Fibroblast of skin of left biceps (primary cell): ENCODE results near the gene CDX1.

ENCODE experiments used
- DNase-seq, 2 experiments: peaks; one replicate each; pipeline ENCODE4 v3.0.0-alpha.2; 2013; ENCODE audit warnings: low read depth in 2 of 2

CDX1 gene

DNA sequence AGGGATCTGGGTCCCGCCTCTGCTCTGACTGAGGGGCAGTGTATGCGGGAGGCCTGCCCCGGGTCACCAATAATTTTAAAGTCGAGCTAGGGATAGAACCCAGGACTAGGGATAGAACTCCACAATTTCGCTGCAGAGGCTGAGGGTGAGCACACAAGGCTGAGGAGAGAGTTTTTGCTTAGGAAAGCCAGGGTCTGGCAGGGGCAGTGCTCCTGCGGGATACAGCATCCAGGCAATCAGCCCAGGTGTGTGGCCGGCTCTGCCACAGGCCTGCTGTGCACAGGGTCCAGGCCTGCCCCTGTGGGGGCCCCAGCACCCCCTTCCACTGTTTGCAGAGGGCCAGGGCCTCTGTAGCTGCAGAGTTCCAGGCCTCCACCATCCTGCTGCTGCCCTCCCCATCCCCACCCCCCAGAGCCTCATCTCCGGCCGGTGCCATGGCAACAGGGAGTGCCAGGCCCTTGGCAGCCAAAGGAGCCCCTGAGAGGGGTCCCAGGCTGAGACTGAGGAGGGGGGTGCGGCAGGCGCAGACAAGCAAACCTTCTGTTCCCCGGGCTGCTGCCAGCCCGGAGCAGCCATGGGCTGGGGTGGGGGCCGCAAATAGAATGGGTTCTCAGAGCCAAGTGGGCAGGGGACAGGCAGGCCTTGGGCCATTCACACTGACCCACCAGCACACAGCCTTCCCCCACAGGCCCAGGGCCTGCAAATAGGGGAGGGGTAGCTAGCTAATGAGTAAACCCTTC, 19.5 kb upstream of the CDX1 start:
- no peak for DNase-seq

DNA sequence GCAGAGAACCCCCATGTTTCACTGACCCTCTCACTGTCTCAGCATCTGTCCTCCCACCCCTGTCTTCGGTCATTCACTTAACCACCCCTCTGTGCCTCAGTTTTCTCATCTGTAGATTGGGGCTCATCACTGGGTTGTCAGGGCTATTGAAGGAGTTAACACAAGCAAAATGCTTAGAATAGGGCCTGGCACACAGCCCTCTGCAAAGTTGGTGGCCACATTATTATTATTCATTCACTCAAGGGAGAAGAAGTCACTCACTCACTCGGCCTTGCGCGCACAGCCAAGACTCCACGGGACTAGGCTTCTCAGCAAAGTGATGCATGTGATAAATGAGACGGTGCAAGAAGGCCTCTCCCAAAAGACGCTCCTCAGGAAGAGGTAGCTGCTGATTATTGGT, 18.9 kb upstream of the CDX1 start:
- no peak for DNase-seq

DNA sequence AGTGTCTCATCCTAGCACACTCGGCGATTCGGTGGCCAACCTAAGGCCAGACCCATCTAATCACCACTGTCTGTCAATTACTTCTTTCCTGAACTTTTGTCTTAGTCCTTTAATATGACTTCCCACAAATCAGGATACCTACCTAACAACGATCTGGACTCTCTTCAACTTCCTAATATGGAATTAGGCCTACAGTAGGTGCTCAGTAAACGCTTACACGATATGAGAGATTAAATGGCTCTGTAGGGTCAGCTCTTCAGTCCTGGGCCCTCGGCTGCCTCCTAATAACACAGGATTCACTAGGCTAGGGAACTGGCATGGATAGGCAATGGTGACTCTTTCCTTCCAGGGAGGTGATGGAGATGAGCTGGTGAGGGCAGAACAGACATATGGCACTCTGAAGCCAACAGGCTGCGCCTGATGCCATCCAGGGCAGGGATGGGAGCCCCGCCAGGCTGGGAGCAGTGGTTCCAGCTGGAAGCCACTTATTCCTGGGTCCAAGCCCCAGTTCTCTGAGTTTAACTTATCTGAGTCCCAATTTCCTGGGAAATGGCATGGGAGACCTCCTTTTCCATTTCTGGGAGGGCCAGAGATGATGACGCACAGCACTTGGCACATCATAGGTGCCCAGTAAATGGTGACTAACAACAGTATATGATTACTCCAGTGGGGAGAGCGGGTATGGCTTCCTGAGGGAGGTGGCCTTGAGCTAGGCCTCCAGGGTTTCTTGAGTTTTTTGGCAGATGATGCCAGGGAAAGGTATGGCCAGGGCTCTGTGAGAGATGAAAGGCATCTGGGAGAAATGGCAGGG, 18.3 kb upstream of the CDX1 start:
- no peak for DNase-seq

DNA sequence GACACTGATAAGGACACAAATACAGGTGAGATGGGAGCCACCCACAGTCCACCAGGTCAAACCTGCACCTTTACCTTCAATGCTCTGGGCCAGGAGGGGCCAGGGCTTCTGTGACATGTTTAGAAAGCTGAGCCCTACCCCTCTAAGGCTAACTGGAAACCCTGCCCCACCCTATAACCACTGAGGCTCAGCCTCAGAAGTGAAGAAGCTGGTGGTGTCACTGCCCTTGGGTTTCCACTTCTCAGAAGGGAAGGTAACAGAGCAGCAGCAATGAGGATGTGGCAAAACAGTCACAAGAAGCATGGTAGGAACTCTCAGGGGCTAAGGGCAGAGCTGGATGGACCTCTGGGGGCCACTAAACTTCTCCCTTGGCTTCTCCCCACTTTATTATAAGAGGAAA, 17.0 kb upstream of the CDX1 start:
- no peak for DNase-seq

DNA sequence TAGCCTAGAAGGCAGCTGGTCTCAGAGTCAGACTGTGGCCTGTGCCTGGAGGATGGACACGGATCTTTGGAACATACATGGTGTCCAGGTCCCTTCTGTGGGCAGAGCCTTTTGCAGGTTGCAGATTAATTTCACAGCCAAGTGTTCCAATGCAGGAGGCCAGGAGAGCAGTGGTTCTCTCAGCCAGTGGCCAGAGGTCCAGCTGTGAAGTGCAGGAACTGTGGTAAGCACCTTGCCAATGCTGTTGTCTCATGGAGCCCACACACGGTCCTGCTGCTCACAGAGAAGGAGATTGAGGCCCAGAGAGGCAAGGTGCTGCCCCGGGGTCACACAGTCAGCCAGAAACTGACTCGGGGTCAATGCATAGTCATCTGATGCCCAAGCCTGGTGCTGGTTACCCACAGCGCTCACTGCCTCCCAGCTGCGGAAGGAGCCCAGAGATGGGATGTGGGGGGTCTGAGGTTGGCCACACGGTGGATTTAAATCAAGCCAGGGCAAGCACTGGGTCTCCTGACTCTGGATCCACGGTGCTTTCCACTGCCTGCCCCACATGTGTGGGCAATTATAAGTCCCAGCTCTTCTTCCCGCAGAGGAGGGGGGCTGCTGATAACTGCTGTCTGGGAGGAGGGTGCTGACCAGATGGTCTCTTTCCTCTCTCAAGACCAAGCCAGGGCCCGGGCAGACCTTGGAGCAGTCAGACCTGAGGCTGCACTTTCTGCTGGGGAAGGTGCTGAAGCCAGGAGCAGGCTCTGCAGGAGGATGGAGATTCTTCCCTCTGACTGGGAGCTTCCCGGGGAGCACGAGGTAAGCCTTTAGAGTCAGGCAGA, 13.7 kb upstream of the CDX1 start:
- DNase-seq, result no peak

DNA sequence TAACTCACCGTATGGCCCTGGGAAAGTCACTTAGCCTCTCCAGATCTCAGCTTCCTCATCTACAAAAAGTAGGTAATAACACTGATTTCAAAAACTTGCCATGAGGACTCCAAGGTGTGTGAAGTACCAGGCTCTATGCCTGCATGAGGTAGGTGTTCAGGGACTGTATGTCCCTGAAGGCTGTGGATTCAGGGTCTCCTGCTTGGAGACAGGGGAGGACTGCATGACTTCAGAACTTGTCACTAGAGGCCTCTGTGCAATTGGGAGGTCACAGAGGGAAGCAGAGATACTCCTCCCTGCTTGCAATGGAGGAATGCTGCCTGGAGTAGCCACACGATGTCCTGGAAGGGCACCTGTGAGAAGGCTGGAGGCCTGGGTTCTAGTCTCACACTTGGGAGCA, 13.1 kb upstream of the CDX1 start:
- no peak for DNase-seq

DNA sequence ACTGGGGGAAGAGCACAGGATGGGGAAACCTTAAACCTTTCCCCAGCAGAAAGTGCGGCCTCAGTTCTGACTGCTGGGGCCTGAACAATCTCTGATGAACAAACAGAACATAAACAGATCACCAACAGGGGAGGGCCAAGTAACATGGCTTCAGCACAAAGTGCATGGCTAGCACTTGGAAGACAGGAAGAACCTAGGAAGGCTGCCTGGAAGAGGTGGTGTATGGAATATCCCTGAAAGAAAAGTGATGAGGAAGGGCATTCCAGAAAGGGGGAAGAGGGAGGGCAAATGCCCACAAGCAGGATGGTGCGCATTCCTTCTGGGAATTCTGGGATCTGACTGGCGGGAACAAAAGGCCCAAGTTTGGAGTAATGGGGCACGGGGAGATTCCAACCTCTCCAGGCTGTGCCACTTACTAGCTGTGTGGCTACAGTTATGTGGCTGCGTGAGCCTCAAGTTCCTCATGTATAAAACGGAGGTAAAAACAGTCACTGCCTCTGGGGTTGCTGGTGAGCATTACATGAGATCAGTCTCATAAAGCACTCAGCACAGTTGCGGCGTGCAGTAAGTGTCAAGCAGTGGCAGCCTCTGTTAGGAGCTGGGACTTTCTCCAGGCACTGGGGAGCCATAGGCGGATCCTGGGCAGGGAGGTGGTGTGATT, 12.5 kb upstream of the CDX1 start:
- DNase-seq, result no peak

DNA sequence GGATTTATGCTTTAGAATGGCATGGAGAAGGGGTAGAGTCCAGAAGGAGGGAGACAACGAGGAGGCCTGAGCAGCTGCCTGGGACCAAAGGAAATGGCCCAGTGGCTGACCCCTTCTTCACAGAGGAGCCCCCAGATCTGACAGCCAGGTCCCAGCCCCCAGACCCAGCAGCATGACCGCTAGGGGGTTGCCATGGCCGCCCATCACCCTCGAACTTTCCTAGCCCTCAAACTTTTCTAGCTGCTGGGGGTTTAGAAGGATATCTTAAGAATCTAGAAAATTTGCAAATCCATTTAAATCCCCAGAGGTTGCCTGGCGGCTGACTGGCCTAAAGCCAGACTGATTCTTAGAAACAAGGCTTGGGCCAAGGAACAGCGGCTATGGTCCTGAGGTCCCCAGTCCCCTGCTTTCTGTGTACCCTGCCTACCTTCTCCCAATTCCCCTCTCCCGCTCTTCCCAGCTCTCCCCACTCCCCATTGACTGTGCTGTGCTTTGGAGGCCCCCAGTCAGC, 11.9 kb upstream of the CDX1 start:
- DNase-seq, result no peak

DNA sequence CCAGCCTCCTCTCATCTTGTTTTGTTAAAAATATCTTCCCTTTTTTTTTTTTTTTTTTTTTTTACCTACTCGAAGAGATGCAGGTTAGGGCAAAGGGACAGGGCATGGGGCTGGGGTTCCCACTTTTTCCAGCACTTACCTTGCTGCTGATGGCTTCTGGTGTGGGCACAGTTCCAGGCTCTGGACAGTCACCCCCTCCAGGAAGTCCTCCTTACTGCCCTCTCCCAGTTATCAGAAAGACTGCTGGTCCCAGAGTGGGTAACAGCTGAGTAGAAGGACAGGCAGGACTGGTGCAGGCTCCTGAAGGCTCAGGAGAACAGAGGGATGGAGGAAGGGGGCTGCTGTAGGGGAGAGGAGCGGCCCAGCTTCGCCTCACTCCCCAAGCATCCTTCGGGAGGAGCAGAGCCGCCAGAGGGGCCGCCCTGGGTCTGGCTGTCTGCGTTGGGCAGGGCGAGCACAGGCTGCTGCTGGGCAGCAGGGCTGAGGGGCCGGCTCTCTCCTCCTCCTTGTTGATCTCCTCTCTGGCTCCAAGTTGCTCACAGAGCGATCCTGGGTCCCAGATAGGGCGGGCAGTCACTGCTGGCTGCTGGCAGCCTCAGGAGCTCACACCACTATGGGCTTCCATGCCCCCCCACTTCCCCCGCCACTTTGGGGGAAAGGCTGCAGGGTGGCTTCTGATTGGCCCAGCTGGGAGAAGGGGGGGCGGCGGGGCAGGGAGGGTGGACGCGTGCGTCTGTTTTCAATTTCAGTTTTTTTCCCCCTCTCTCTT, 11.1 kb upstream of the CDX1 start, which contains the start of gene PDGFRB:
Gene PDGFRB (minus strand): TSS at position 588 of the 769 bp plus-strand sequence. CDS start 18,798 bp downstream, outside the sequence.
- DNase-seq, result peak; percentile 84 to 87

DNA sequence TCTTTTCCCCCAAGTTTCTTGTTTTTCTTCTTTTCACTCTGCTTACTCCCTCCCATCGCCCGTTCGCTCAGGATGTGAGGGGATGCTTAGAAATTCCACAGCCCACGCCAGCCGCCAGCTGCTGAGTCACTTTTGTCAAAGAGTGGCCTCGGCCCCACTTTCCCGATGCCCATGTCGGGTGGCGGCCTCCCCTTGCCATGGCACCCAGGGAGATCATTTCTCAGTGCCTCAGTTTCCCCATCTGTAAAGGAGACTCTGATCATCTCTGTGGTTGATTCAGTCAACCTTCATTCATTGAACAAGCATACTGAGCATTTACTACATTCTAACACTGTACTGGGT, 10.6 kb upstream of the CDX1 start:
- no peak for DNase-seq

DNA sequence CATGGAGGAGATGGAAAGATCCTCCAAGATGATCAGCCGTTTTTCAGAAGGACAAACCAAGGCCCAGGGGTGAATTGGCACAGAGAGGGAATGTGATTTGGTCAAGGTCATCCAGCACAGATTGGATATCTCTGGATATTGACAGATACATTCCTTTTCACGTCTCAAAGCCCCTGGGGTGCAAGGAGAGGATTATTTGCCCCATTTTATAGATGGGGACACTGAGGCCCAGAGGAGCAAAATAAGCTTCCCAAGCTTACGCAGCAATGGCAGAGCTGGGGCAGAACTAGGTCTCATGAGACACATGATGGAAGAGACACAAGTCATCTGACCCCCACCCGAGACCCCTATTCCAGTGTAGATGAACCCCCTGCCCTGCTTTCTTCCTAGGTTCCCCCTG, 10.0 kb upstream of the CDX1 start:
- no peak for DNase-seq

DNA sequence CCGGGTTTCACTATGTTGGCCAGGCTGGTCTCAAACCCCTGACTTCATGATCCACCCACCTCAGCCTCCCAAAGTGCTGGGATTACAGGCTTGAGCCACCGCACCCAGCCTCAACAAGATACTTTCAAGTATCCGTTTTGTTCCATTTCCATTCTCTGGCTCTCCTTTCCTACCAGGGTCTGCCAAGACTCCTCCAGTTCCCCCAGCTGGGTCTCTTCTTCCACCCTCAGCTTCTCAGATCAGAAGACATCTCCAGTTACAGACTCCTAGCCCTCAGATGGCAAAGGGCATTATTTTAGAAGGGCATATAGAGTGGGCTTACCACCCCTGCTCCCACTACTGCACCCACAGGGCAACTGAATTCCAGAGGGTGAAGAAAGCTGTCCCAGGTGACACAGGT, 9.4 kb upstream of the CDX1 start:
- DNase-seq, result no peak

DNA sequence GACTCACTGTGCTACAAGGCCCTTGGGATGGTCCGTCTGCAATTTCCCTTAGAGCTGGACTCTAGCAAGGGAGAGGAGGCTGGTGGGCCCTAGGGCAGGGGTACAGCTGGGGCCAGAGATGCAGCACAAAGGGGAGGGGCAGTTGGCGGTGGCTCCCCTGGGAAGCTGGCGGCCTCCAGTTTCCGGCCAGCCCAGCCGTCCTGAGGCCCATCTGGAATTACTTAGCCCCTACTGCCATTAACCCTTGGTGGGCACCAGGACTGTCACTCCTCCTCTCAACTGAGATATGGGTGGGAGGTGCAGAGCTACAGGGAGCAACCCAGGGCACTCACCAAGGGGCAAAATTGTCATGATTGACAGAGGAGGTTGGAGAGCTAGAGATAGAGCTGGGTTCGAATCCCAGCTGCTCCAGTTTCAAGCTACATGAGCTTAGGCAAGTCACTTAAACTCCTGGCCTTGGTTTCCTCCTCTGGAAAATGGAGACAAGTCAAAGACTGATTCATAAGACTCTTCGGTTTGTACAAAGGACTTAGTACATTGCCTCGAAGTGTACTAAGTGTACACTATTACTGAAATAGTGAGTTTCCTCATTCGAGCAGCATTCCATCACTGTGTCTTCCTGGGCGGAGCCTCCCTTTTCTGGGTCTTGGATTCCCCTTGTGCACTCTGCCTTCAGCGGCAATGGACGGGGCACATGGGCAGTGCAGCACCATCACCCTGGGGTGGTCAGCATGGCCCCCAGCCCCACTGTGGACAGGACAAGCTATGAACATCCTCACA, 8.2 kb upstream of the CDX1 start:
- DNase-seq, result no peak

DNA sequence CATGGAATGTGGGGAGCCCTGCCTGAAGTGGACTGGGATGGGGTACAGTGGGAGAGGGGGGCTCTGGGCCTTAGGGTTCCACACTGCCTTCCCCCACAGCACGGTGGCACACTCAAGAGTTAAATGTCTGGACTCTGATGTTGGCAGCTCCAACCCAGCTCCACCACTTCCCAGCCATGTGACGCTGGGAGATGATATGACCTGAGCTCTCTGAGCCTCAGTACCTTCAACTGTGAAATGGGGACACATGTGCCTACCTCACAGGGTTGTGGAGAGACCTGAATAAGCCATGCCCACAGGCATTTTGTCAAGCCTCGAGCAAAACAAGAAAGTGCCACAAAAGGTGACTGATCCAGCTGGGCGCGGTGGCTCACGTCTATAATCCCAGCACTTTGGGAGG, 7.5 kb upstream of the CDX1 start:
- no peak for DNase-seq

DNA sequence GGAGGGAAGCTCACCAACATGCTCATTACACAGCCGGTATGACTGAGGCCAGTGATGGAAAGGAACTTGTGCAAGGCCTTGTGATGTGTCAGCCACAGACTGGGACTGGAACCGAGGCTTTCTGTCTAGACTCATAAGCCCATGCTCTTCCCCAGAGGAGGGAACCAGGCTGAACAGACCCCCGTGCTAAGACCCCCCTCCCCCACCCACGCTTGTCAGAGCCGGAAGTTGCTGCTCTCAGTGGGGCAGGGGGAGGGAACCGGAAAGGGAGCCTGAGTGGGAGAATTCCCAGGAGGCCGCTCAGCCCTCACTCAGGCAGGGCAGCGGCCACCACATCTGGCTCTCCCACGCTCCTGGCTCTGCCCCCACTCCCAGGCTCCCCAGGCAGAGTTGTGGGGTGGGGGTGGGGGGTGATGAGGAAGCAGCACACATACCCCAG, 6.8 kb upstream of the CDX1 start:
- peak in 1 of 2 experiments; percentile 58 for DNase-seq

DNA sequence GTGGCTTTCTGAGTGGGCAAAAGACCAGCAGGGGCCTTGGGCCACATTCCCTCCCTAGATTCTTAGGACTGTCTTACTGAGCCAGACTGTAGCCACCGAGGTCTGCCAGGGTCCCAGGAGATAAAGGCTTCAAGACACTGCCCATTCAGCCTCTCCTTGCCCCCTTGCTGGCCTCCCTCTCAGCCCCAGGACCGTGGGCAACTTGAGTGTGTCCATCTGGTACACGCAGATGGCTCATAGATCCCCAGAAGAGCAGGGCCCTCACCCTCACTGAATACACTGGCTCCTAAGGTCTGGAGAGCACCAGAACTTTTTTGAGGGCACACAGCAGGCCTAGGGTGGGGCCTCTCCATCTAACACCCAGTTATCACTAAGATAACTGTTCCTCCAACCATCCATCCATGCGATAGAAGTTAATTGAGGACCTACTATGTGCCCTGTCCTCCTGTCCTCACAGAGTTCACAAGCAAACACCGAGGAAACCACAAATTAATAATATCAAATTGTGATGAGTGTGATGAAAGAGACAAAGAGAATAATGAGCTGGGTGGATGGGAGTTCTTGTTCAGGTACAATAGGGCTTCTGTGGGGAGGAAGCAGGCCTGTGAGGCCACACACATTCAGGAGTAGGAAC, 6.0 kb upstream of the CDX1 start:
- no peak for DNase-seq

DNA sequence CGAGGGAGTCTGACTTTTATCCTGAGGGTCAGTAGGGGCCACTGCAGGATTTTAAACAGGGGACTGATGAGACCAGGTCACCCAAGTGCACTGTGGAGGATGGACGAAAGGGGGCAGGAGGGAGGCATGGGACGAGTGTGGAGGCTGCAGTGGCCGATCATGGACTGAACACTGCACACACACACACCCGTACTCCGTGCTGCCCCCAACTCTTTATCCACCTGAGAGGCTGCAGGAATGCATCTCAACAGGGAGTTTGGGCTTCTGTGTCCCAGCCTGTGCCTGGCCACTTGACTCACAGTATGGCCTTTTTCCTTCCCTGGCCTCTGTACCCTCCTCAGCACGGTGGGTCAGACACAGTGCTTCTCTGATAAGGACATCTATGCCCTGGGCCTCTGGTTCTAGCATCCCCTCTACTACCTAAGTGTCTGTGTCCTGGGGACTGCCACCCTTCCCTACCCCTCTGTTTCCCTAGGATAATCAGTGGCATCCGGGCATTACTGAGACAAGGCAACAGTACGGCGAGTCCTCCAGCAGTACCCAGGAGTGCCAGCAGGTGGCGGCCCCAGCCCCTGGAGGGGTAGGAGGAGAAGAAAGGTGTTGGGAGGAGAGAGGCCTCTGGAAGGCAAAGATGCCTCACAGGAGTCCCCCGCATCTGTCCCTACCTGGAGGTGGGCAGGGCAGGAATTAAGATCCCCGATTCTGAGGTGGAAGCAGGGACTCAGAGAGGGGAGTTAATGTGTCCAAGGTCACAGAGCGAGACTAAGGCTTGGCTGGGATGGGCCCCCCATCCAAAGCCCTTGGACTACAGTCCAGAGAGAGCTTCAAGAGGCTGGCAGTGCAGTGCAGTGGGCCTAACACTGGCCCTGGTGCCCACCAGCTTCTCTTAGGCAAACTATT, 5.1 kb upstream of the CDX1 start:
- DNase-seq, result no peak

DNA sequence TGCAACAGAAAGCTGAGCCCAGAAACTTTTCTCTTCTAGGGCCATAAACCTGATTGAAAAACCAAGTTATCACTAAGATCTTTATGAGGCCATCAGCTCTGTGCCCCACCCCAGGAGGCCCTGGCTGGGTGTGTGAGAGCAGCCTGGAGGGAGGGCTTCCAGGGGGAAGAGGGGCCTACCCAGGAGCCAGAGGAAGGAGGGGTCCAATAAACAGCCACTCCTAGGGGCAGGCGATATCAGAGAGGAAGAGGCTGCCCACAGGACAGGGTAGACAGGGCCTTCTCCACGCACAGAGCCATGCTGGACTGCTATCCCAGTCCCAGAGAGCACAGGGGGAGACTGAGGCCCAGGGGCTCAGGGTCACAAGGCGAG, 4.5 kb upstream of the CDX1 start:
- DNase-seq, result no peak

DNA sequence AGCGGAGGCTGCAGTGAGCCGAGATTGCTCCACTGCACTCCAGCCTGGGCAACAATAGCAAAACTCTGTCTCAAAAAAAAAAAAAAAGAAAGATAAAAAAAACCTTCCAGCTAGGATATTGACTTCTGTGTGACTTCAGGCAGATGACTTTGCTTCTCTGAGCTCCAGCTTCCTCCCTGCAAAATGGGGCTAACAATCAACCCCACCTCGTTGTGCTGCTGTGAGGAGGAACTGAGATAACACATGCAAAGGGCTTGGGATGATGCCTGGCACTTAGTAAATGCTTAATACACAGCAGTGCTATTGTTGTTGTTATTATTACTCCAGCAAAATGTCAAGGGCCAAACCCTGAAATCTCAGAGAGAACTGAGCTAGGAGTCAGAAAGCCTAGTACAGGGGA, 3.5 kb upstream of the CDX1 start:
- no peak for DNase-seq
